Peyer's patch (tissue), 4 donors: ENCODE results near the gene SCAMP1.

Source experiments
- CTCF ChIP-seq, 6 experiments: fragments of 450-650 bp in 4 of 6; fragments of 200-600 bp in 2 of 6; sonication (generic) in 1 of 6; IDR thresholded peaks; one replicate each; pipeline ENCODE4 v1.5.1; 2017 to 2019; ENCODE audit warnings: antibody characterized with exemption in 6 of 6, mild to moderate bottlenecking in 3 of 6, moderate library complexity in 1 of 6
- POLR2A ChIP-seq, 2 donors: fragments of 450-650 bp; IDR thresholded peaks; one replicate each; pipeline ENCODE4 v1.5.1; 2017; ENCODE audit warnings: antibody characterized with exemption in 2 of 2, mild to moderate bottlenecking in 2 of 2, moderate library complexity in 2 of 2

- no peak for TF ChIP-seq CTCF (IDR thresholded peaks at IDR 0.05)
- no peak for TF ChIP-seq POLR2A (IDR thresholded peaks at IDR 0.05)
Measured at GRCh38 chr5:78353520-78353919, 6.9 kb upstream of the SCAMP1 start.
